PC-3 (cell line): Measurements from ENCODE around the gene TMEM132D. TPM values are rescaled to one million over a fixed set of nuclear protein-coding genes. Genes with fewer than 3 reads are reported as not detected.

Source experiments
- ATAC-seq: fragments of 200-7000 bp; cut with Tn5 transposase; 2 replicates; pipeline ENCODE4 v1.9.1; 2020; ENCODE audit warnings: mild to moderate bottlenecking, moderate library complexity
- BruUV-seq: library from RNA; stranded (reverse); fragments of 400-500 nt; replicated peaks from 2 replicates; lab custom pipeline; 2021; lab: Mats Ljungman, UMichigan
- CTCF ChIA-PET: fragments of 300-600 bp; sonication (Branson Sonifier 250); formaldehyde crosslinking; loops from one replicate; lab custom pipeline; 2022; ENCODE audit warnings: antibody characterized with exemption; lab: Charles Lee
- POLR2A ChIA-PET: fragments of 300-600 bp; sonication (Branson Sonifier 250); formaldehyde crosslinking; loops from one replicate; lab custom pipeline; 2022; ENCODE audit warnings: antibody characterized with exemption; ENCODE audit not compliant: unreplicated experiment; lab: Charles Lee
- DNase-seq: peaks from one replicate; pipeline ENCODE4 v3.0.0-alpha.2; 2015
- H2AFZ ChIP-seq: fragments of 300-600 bp; sonication (generic); 2 replicates; pipeline ENCODE4 v1.6.0; 2016; ENCODE audit warnings: antibody characterized with exemption, low read length
- H3F3A ChIP-seq: fragments of 300-600 bp; sonication (generic); one replicate; pipeline ENCODE4 v1.6.0; 2017; ENCODE audit warnings: antibody characterized with exemption, low read length, control low read depth, mild to moderate bottlenecking; ENCODE audit not compliant: unreplicated experiment
- H3K27ac ChIP-seq: fragments of 300-600 bp; sonication (generic); 2 replicates; pipeline ENCODE4 v1.5.1; 2016; ENCODE audit warnings: mild to moderate bottlenecking, low read length
- H3K27me3 ChIP-seq: fragments of 300-600 bp; sonication (generic); 2 replicates; pipeline ENCODE4 v1.6.1; 2016; ENCODE audit warnings: low read length, mixed read lengths
- H3K36me3 ChIP-seq: fragments of 300-600 bp; sonication (generic); 2 replicates; pipeline ENCODE4 v1.6.1; 2016; ENCODE audit warnings: low read depth, mixed run types, low read length, mixed read lengths
- H3K4me1 ChIP-seq: fragments of 300-600 bp; sonication (generic); 2 replicates; pipeline ENCODE4 v1.5.1; 2016; ENCODE audit warnings: low read length; ENCODE audit not compliant: insufficient read depth
- H3K4me2 ChIP-seq: fragments of 300-600 bp; sonication (generic); 2 replicates; pipeline ENCODE4 v1.6.0; 2016; ENCODE audit warnings: low read length
- H3K4me3 ChIP-seq: fragments of 300-600 bp; sonication (generic); 2 replicates; pipeline ENCODE4 v1.5.1; 2016; ENCODE audit warnings: mild to moderate bottlenecking, low read length, mixed read lengths
- H3K79me2 ChIP-seq: fragments of 300-600 bp; sonication (generic); 2 replicates; pipeline ENCODE4 v1.6.1; 2017; ENCODE audit warnings: low read length, mixed read lengths
- H3K9ac ChIP-seq: fragments of 300-600 bp; sonication (generic); 2 replicates; pipeline ENCODE4 v1.6.0; 2016; ENCODE audit warnings: mild to moderate bottlenecking, low read length
- H3K9me2 ChIP-seq: fragments of 300-600 bp; sonication (generic); replicated peaks from 2 replicates; pipeline ENCODE4 v1.6.1; 2016; ENCODE audit warnings: mixed run types, low read length, mixed read lengths
- H3K9me3 ChIP-seq: fragments of 300-600 bp; sonication (generic); 2 replicates; pipeline ENCODE4 v1.6.1; 2016; ENCODE audit warnings: low read length, mixed read lengths
- H4K20me1 ChIP-seq: fragments of 300-600 bp; sonication (generic); 2 replicates; pipeline ENCODE4 v1.6.1; 2016; ENCODE audit warnings: low read length, mixed read lengths
- EZH2 ChIP-seq: fragments of 300-600 bp; sonication (generic); IDR thresholded peaks from one replicate; pipeline ENCODE4 v1.6.1; 2017; ENCODE audit warnings: antibody characterized with exemption, mild to moderate bottlenecking, low read length; ENCODE audit not compliant: unreplicated experiment
- EZH2phosphoT487 ChIP-seq: fragments of 300-600 bp; sonication (generic); IDR thresholded peaks from 2 replicates; pipeline ENCODE4 v1.6.1; 2018; ENCODE audit warnings: mild to moderate bottlenecking, antibody characterized with exemption, low read length, borderline replicate concordance
- intact Hi-C: fragments of 100-400 bp; cut with micrococcal nuclease; formaldehyde crosslinking; loops from 2 replicates; pipeline ENCODE4 v1.9.0; 2023
- total RNA-seq: library from RNA; depleted of rRNA; stranded (reverse); fragments of >200 nt; gene quantifications from 2 replicates; pipeline ENCODE4 v1.2.3, GENCODE V29; 2014
- TF ChIP-seq, protein P1 (sequence below): fragments of 300-600 bp; sonication (generic); conservative IDR thresholded peaks from 2 replicates; pipeline ENCODE4 v1.5.1; 2017; ENCODE audit warnings: antibody characterized with exemption, low read depth, mild to moderate bottlenecking, low read length

The TMEM132D gene
- total RNA-seq, 1 experiment from 2014 or later = not detected

DNA sequence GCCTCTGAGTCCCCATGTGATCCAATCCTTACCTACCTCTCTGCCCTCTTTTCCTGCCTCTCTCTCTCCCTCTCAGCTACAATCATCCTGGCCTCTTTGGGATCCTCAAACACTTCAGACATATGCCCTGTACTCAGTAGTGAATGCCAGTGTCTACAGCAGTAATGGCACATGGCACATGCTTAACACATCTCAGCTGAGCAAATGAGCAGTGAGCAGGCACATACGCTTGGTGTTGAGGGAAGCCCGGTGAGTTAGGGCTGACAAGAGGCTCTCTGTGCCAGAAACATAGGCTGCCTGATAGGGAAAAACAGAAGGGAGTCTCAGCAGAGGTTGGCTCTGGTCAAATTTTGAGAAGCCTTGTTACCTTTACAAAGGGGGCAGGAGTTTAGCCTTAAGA is 409.1 kb downstream of the TMEM132D start:
- ChIA-PET CTCF (no interaction called here), POLR2A (no interaction called here)
- Histone ChIP-seq H3K9ac (no peak overlapping the region), H3K9me3 (0 out of 2 replicates have a peak, but pooled peaks cover 3% of the 10 kb centered on the region), H3K27me3 (0 out of 2 replicates have a peak, but pooled peaks cover 6% of the 10 kb centered on the region), H3K36me3 (no peaks in the 10 kb centered on the region), H3K4me2 (no peak overlapping the region), H3K27ac (no peak overlapping the region), H4K20me1 (no peaks in the 10 kb centered on the region), H3K9me2 (no peaks in the 10 kb centered on the region), H3F3A (no peaks in the 10 kb centered on the region), H3K4me1 (no peaks in the 10 kb centered on the region), H2AFZ (no peak overlapping the region), H3K4me3 (no peak overlapping the region), H3K79me2 (no peaks in the 10 kb centered on the region)
- intact Hi-C loops = no loop called here
- DNase-seq = no peak
- ATAC-seq = no peak
- TF ChIP-seq EZH2phosphoT487 (no peak), EZH2 (no peak)
- TF ChIP-seq, protein P1, sequence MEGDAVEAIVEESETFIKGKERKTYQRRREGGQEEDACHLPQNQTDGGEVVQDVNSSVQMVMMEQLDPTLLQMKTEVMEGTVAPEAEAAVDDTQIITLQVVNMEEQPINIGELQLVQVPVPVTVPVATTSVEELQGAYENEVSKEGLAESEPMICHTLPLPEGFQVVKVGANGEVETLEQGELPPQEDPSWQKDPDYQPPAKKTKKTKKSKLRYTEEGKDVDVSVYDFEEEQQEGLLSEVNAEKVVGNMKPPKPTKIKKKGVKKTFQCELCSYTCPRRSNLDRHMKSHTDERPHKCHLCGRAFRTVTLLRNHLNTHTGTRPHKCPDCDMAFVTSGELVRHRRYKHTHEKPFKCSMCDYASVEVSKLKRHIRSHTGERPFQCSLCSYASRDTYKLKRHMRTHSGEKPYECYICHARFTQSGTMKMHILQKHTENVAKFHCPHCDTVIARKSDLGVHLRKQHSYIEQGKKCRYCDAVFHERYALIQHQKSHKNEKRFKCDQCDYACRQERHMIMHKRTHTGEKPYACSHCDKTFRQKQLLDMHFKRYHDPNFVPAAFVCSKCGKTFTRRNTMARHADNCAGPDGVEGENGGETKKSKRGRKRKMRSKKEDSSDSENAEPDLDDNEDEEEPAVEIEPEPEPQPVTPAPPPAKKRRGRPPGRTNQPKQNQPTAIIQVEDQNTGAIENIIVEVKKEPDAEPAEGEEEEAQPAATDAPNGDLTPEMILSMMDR = no peak
- no TSS peak for BruUV-seq

DNA sequence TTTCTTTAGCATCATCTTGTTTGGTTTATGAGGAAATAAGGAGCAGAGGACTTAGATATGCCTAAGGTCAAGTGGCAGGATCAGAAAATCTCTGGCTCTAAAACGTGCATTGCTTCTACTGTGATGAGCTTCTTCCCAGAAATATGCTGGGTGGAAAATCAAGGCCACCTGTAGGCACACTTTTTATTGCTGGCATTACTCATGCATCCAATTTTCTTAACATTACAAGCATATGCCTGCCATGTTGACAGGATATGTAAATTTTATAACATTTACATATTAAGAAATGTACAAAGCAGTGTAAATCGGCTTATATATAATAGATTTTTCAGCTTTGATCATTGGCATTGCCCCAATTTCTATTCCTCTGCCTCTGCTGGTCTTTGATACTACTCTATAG is 409.6 kb downstream of the TMEM132D start:
- CTCF ChIA-PET = no interaction called here
- ATAC-seq (no peak), DNase-seq (no peak)
- no peak overlapping the region for H3K27ac ChIP-seq
- no peaks in the 10 kb centered on the region for H3K36me3 ChIP-seq
- H3K4me1 ChIP-seq = no peaks in the 10 kb centered on the region
- intact Hi-C loops = no loop called here
- POLR2A ChIA-PET = no interaction called here
- H3K27me3 ChIP-seq = 0 out of 2 replicates have a peak, but pooled peaks cover 6% of the 10 kb centered on the region
- no peaks in the 10 kb centered on the region for H3F3A ChIP-seq
- 0 out of 2 replicates have a peak, but pooled peaks cover 3% of the 10 kb centered on the region for H3K9me3 ChIP-seq
- no peak for TF ChIP-seq EZH2
- H3K4me3 ChIP-seq = no peak overlapping the region
- BruUV-seq = no TSS peak
- no peaks in the 10 kb centered on the region for H3K9me2 ChIP-seq
- no peak overlapping the region for H3K4me2 ChIP-seq
- H2AFZ ChIP-seq = no peak overlapping the region
- H3K79me2 ChIP-seq = no peaks in the 10 kb centered on the region
- H4K20me1 ChIP-seq = no peaks in the 10 kb centered on the region
- H3K9ac ChIP-seq = no peak overlapping the region

DNA sequence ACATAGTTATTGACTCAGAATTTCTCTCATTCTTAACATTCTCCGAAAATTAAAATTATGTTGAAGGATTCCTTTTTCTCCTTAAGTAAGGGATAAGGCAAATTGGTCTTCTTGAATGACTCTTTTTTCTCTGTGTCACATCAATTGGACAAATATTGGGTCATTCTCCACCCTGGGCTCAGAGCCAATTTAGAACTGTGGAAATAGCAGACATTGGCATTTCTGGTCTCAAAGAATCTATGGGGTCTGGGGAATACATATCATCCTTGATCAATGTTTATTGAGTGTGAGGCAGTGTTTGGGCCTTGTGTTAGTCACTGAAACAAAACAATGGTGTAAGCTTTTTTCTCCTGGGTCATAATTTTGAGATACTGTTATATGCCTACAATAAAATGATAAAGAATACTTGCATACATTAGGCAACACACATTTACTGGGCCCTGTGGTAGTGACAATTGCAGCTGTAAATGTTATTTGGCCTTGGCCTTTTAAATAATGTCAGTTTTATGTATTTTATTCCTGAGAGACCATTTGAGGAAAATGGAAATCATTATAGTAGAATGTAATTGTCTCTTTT is 414.6 kb downstream of the TMEM132D start:
- Histone ChIP-seq H3K4me1 (no peaks in the 10 kb centered on the region), H3K79me2 (no peaks in the 10 kb centered on the region), H3K9me3 (peaks cover 7% of the 10 kb centered on the region; the same call in 1 of the 2 replicates), H3K9me2 (no peaks in the 10 kb centered on the region), H3K27me3 (no peaks in the 10 kb centered on the region), H2AFZ (no peak overlapping the region), H3K4me2 (no peak overlapping the region), H3K9ac (no peak overlapping the region), H4K20me1 (no peaks in the 10 kb centered on the region), H3K27ac (no peak overlapping the region), H3F3A (no peaks in the 10 kb centered on the region), H3K4me3 (no peak overlapping the region), H3K36me3 (no peaks in the 10 kb centered on the region)
- ChIA-PET POLR2A (no interaction called here), CTCF (no interaction called here)
- no peak for DNase-seq
- no peak for ATAC-seq
- intact Hi-C loops = no loop called here
- no peak for TF ChIP-seq EZH2phosphoT487
- no peak for TF ChIP-seq EZH2
- TF ChIP-seq, protein P1 = no peak
- BruUV-seq = no TSS peak
